SK-MEL-5 (cell line): Measurements from ENCODE around the gene FAM170B. TPM values are rescaled to one million over a fixed set of nuclear protein-coding genes. Genes with fewer than 3 reads are reported as not detected.

Experiments
- DNase-seq: peaks from one replicate; pipeline ENCODE4 v3.0.0-alpha.2; 2016; ENCODE audit warnings: low read depth, low spot score
- in situ Hi-C: cut with HindIII; loops from 2 replicates; pipeline ENCODE4 v1.10.0; 2016; ENCODE audit warnings: low sequenced_read_pairs, high pct_unique_total_duplicates, low pct_unique_long_range_greater_than_20kb
- polyA plus RNA-seq, 2 experiments: library from polyadenylated mRNA; depleted of rRNA; stranded (reverse); fragments of >200 nt; gene quantifications; 2 replicates each; pipeline ENCODE4 v1.2.3, GENCODE V29; 2015
- total RNA-seq: library from RNA; depleted of rRNA; stranded (reverse); fragments of >200 nt; shearing (Covaris generic); gene quantifications from 2 replicates; pipeline ENCODE4 v1.2.3, GENCODE V29; 2014; rRNA removed

FAM170B gene
- total RNA-seq, result not detected in 2 replicates
- not detected in 2 replicates for polyA plus RNA-seq (2015; cell fraction: cytosol; rRNA removed)
- not detected in 2 replicates for polyA plus RNA-seq (2015; cell fraction: nucleus; rRNA removed)

- in situ Hi-C loops, result no loop called here
- DNase-seq, result no peak
These were observed at the start of gene FAM170B for GRCh38 chr10:49133706-49134248. Gene FAM170B (minus strand): TSS chr10:49134021. CDS start chr10:49133918, 103 bp downstream.

DNA sequence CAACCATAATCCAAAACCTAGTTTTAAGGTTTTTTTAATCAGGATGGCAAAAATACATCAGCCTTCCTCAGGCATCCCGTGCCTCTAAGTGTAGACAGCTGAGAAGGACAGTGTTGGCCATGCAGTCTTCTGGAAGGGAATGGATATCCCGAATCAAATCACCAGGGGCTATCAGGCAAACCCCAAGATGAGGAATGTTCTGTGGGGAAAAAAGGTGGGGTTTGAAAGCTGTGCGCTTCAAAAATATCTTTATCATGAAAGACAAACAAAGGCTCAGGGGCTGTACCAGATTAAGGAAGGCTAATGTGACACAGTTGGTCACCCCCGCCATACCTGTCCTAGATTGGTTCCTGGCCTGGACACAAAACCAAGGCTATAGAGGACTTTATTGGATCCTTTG lies 49.0 kb upstream of the FAM170B start:
- in situ Hi-C loops, result no loop called here
- no peak for DNase-seq

DNA sequence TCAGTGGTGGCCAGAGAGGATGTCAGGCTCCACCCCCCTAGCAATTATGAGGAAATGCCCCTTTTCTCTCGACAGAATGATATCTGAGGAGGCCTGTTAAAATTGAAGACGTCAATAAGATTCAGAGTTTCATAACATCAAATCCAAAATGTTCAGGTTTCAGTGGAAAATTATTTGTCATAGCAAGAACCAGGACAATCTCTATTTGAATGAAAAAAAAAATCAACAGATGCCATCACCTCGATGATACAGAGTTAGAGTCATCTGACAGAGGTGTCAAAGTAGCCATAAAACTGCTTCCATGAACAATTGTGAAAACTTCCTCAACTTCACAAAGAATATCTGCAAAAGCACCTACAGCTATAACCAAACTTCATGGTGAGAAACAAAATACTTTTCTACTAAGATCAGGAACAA lies 46.6 kb upstream of the FAM170B start:
- in situ Hi-C loops, result no loop called here
- DNase-seq, result no peak

DNA sequence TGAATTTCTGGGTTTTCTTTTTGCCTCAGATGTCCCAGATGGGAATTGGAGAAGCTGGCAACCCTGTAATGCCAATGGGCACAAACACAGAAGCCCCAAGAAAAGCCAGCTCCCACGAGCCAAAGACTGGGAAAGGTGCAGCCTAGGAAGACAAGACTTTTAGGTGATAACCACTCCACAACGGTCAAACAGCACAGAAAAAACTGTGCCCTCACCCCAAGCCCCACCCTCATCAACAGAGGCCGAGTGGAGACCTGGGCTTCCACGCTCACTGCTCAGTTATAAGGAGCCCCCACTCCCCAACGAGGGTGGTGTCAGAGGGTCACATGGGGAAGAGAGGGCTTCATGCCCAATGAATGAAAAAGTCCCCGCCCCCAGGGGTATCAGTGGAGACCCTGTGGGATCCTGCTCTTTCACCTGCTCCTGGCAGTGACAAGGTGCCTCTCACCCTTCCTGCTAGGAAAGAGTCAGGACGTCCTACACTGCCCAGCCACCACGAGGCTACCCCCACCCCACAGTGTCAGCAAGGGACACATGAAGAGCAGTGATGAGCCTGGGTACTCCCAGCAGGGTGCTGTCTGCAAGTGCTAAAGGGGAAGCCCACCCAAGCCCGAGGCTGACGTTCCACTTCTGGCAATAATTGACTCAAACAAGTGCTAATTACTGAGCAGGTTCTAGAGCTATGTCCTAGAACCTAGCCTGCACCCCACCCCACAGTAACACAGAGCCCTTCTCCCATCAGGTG lies 46.0 kb upstream of the FAM170B start:
- in situ Hi-C loops, result no loop called here
- DNase-seq, result no peak

DNA sequence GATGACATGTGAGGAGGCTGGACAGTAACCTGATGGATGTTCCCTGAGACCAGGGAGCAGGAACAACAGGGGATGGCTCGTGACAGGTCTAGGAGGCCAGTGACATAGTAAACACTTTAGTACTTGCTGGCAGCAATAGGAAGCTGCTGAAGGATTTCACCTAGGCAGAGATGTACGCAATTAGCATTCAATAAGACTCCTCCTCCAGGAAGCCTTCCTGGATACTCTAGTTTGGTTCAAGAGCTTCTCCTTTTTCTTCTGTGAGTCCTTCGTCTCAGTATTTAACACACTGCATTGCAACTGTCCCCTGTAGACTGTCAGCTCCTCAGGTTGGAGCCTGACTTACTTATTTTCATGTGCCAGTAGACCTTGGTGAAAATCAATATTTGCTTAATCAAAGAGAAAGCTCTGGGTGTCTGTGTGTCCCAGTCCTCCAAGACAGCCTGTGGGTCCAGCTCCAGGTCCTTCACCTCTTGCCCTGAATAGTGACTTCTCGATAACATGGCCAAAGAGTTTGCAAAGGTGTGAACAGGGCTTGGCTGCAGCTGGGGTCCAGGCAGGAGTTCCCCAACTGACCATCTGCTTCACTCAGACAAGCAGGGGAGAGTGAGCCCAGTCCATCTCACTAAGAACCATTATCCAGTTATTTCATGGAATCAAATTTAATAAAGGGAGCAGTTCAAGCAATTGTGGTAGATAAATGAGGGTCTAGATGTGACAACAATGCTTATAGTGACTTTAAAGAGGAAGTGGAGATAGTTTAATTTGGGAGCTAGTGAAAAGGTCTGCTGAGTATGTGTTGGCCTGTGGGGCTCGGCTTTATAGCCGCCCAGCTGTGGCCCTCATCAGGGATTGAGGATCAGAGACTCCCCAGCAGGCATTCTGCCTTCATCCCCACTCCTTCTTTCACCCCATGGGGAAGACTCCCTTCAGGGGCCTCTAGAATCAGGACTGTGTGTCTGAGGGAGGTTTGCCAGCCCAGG lies 45.0 kb upstream of the FAM170B start:
- in situ Hi-C loops, result no loop called here
- no peak for DNase-seq

DNA sequence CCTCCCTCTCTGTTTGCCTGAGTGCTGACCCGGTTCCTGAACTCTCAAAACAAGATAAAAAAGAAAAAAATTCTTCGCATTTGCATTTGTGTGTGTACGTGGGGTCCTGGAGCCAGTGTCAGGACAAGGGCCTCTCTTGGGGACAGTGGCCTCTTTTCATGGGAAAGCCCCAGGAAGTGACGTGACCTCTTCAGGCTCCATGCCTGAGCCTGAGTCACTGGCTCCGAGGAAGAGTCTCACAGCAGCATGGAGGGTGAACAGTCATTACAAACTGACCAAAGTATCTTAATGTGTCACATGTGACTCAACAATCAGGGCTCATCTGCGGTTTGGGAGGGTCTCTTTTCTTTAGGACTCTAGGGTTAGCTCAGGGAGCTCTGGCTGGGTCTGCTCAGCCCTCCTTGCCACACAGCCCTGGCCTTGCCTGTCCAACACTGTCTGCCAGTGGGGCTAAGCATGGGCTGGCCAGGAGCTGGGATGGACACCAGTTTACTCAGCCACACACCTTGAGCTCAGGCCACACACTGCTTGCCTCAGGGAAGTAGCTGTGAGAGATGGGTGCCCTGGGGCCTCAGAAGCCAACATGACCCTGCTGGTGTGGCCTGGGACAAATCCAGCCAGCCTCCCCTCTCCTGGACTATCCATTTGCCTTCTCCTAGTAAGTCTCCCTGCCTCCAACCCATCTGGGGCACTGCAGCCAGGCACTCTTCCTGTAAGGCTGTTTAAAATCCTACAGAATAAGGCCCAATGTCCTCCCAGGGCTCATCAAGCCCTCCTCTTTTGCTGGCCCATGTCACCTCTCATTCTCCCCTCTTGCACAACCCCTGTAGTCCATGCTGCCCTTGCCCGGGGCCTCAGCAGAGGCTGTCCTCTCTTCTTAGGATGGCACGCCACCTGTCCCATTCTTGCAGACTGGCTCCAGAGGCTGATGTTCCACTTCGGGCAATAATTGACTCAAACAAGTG lies 43.9 kb upstream of the FAM170B start:
- peak; percentile 10 for DNase-seq
- in situ Hi-C loops, result no loop called here

- in situ Hi-C loops, result no loop called here
- DNase-seq, result no peak
These were observed 42.8 kb upstream of the FAM170B start for GRCh38 chr10:49176310-49177268.

DNA sequence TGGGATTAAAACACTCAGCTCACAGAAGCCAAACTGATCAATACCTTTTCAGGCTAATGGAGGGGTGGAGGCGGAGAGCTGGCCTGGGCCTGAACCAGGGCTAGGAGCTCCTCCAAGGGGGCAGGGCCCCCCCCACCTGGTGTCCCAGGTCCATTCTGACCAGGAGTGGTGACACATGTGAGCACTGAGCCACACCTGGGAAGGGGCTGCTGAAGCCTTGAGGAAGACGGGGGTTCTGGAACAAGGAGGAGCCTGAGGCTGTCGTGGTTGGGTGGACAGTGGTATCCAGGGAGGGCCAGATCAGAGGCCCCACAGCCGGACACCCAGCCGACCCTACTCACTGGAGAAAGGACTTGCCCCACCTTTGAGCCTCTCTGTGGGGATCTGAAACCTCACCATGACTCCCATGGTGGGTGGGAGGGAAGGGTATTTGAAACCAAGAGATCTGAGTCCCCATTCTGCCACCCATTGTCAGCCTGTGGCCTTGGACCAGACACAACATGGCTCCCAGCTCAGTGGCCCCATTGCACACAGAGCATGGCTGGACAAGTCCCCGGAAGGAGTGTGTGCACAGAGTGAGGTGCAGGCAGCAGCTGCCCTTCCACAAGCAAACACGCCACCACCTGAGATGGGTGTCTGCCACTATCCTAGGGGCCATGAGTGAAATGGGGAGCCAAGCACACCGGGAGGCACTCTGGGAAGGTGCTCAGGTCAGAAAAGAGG lies 41.9 kb upstream of the FAM170B start:
- no peak for DNase-seq
- in situ Hi-C loops, result no loop called here

DNA sequence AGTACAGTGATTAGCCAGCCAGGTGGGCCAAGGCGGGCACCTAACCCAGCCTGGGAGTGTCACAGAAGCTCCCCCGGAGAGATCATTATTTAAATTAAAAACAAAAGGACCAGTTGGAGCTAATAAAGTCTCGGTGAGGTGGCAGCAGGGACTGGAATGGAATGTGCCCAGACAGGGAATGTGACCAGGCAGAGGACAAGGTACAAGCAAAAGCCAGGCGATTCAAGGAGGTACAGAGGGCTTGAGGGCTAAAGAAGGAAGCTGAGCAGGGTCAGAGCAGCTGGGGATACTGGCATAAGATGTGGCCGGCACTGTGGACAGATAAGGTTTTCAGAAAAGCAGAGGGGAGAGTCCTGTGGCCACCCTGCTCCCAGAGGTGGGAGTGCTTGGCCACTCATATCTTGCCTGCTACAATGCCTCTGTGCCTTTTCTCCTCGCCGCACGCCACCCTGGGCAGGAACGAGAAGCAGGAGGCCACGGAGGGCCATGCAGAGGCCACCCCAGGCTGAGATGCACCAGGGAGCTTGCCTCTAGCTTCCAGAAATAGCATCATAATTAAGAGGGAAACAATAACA lies 41.2 kb upstream of the FAM170B start:
- in situ Hi-C loops, result no loop called here
- DNase-seq, result no peak

GRCh38 chr10:49174261-49174925 lies 40.6 kb upstream of the FAM170B start:
- no peak for DNase-seq
- in situ Hi-C loops, result no loop called here

- no peak for DNase-seq
- in situ Hi-C loops, result no loop called here
These were observed 40.0 kb upstream of the FAM170B start for GRCh38 chr10:49173853-49174252.

DNA sequence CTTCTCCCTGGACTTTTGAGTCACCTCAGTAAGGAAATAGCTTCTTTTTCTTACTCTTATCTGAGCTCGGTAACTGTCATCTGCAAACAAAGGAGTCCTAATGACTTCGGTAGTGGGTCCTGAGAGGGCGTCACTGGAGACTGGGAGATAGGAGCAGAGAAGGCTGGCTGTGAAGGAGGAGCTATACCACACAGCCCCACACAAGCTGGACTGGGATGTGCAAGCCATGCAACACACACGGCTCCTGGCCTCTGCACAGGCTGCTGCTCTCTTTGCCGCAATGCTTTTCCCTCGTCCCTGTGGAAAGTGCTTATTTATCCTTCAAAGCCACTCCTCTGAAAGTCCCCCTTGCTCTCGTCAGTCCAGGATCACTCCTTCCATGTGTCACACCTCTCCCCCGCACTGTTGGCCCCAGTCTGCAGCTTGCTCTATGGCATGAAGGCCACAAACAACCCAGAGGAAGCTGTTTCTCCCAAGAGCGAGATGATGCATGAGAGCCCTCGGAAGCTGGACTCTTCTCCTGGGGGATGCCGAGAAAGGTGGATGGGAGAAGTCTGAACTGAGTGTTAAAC lies 39.5 kb upstream of the FAM170B start:
- in situ Hi-C loops, result no loop called here

DNA sequence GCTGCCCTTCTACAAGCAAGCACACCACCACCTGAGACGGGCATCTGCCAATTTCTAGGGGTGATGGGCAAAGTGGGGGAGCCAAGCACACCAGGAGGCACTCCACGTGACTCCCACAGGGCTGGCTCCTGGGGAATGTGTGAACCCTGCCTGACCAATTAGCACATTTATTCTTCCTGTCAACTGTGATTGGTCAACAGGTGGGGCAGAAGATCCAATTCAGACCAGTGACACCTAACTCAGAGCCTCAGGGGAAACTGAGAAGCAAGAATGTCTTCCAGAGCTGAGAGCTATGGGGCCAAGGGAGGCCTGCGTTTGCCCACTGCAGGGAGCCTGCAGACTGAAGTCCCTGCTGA lies 38.9 kb upstream of the FAM170B start:
- in situ Hi-C loops, result no loop called here

More for the DNA sequence above, 39.5 kb upstream of the FAM170B start:
- no peak for DNase-seq

DNA sequence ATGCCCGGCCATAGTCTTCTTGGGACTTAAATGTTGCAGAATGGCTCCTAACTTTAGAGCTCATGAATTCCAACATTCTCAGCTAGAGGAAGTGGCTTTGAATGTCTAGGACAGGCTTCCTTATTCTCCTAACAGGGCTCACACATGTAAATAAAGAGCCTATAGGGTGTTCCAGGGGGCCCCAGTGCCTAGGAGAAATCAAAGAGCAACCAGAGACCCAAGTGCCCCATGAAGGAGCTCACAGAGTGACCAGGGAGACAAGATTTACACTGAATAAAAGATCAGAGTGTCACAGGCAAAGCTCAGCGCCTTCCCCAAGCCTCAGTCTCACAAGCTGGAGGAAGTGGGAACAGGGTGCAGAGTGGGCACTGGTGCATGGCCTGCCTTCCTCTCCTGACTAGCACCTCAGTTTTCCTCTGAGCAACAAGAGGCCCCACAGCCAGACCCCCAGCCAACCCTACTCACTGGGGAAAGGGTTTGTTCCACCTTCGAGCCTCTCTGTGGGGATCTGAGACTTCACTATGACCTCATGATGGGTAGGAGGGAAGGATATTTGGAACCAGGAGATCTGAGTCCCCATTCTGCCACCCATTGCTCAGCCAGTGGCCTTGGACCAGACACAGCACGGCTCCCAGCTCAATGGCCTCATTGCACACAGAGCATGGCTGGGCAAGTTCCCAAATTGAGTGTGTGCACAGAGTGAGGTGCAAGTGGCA lies 38.4 kb upstream of the FAM170B start:
- in situ Hi-C loops, result no loop called here
- no peak for DNase-seq

More for the DNA sequence above, 38.9 kb upstream of the FAM170B start:
- DNase-seq, result no peak
